Measurements from ENCODE around the gene RHOBTB3.
"Not testable (repeated sequence)": the region's sequence is repeated elsewhere in the genome, so short reads cannot be mapped to it uniquely, and the experiment has no call there.

RHOBTB3 gene

DNA sequence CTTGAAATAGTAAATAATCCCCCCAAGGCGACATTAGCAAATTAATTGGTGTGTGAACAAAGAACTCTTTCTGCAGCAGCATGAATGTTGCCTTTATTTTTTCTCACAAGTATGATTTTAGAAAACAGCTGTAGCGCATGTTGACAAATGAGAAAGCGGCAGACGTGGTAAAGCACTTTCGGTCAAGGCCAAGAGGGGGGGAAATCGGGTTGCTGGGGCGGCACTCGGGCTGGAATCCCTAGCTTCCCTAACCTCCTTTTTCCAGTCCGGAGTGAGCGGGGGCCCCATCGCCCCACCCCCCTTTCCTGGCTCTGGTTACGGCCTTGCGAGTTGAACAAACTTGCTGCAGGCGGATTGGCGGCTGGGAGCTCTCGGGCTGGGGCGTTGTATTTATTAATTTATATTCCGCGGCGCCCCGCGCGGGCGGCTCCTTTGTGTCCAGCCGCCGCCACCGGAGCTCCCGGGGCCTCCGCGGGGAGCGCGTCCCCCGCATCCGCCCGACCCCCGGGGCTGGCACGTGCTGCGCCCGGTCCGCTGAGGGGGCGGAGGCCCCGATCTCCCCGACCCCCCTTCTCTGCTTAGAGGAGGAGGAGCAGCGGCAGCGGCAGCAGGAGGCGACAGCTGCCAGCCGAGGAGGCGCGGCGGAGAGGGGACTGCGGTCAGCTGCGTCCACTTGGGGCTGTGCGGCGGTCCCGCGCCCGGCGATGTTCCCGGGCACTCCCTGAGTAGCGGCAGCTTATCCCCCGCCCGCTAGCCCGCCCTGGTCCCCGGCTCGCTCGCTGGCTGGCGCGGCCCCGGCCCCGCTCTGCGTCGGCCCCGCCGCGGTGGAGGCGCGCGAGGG lies at the start of gene RHOBTB3:
Gene RHOBTB3 (plus strand): TSS at position 607 of the 841 bp plus-strand sequence. CDS start 347 bp downstream, outside the sequence.
- peak; percentile 34 for DNase-seq

DNA sequence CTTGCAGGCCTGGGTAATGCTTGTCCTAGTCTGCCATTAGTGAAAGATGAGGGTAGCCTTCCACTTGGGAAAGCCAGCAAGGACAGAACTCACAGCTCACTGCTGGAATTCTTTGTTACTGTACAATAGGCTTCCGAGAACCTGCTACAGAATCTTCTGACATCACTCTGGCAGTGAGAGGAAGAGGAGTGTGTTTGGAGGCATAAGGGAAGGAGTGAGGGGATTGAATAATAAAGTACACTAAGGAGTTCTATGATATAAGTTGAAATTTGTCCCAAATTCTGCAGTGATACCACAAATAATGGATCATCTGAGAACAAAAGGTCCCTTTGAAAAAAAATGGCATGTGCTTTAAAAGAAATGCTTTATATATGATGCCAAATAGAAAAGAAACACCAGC lies 48.2 kb upstream of the RHOBTB3 start, which contains the start of gene SPATA9:
Gene SPATA9 (minus strand): TSS at position 101 of the 400 bp plus-strand sequence. CDS start 137 bp downstream, outside the sequence.
- no peak for DNase-seq

- no peak for DNase-seq
Measured at GRCh38 chr5:95684361-95684760, 46.8 kb upstream of the RHOBTB3 start.

GRCh38 chr5:95686651-95687050 lies 44.5 kb upstream of the RHOBTB3 start:
- no peak for DNase-seq

GRCh38 chr5:95689680-95690079 lies 41.5 kb upstream of the RHOBTB3 start:
- no peak for DNase-seq

DNA sequence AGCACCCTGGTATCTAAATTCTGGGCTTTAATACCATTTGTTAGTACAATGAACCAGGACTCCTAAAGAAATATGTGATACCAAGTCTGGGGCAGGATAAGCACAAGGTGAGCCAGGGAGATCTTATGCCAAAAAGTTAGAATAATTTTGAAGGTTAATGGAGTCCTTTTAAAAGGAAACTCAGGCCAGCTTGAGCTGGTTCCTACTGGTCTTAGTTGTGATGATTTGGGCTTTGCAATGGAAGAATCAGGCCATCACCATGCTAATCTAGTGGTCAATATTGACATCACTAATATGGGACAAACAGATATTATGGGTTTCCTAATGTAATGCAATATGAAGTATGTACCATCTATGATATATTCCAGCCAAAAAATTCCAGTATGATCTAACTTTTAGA lies 40.8 kb upstream of the RHOBTB3 start:
- DNase-seq = no peak

DNA sequence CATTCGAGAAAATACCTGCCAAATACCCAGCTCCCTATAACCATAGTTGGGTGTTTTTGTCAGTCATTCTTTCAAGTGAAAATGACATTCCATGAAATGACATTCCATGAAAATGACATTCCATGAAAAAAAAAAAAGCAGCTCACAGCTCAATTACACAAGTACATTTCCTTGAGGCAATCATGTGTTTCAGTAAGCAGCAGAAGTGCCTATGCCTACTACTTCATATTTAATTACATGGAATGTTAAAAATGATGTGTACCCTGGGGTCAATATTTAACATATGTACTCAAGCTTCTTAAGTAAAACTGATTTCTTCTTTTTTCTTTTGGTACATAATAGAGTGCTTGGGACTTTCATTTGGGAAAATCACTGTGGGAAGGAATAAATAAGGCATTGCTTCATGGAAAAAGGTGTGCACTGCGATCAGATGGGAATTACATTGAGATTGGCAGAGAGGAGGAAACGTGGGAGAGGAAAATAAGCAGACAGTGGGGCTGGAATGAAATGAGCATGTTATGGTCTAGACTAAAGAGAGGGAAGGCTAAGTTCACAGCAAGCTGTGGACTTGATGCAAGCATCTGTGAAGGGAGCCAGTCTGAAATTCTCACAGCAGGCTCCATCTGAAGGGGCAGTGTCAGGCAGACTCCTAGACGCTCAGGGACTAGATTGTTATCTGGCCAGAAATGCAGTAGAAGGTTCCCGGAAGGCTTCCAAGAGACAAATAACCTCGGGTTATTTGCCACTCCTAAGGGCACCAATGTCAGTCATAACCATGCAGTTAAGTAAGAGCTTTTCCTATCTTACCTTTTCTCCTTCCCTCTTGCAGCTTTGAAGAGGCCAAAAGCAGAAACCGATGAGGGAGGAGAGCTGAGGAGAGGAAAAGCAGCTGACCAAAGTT lies 33.1 kb upstream of the RHOBTB3 start:
- DNase-seq = no peak

GRCh38 chr5:95699337-95699736 lies 31.8 kb upstream of the RHOBTB3 start:
- no peak for DNase-seq

DNA sequence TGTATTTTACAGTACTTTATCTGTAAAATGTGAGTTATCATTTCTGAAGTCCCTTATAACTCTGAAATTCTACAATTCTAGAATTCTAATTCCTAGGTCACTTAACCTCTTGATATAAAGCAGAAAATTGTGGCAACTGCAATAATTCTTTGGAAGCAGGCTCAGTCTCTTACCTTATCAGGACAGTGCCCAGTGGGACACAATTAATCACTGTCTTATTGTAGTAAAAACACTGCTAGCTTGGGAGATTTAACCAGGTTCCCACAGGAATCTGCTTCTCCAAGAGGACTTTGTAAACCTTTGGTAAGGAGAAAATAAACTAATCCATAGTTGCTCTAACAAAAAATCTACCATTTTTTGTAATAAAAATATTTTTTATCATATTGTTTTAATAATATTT lies 30.1 kb upstream of the RHOBTB3 start:
- no peak for DNase-seq

DNA sequence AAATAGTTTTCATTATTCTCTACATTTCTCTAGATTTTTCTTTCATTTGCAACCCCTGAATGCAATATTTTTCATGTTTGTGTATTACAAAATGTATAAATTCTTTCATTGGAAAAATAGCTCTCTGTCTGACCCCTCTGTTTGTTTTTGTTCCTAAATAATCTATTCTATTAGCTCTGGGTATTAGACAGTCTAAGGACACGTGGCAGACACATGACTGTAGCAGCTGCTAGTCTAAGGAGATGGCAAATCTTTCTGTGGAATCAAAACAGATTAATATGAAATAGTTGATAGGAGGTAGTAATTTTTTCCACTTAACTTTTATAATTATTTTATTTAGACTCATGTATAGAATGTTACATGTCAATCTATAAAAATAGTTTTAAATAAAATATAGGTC lies 27.0 kb upstream of the RHOBTB3 start:
- DNase-seq = no peak

GRCh38 chr5:95706196-95706595 lies 24.9 kb upstream of the RHOBTB3 start:
- not testable (repeated sequence) for DNase-seq

- DNase-seq = no peak
Measured at GRCh38 chr5:95707055-95707454, 24.1 kb upstream of the RHOBTB3 start.

- DNase-seq = not testable (repeated sequence)
Measured at GRCh38 chr5:95707534-95708188, 23.5 kb upstream of the RHOBTB3 start.

DNA sequence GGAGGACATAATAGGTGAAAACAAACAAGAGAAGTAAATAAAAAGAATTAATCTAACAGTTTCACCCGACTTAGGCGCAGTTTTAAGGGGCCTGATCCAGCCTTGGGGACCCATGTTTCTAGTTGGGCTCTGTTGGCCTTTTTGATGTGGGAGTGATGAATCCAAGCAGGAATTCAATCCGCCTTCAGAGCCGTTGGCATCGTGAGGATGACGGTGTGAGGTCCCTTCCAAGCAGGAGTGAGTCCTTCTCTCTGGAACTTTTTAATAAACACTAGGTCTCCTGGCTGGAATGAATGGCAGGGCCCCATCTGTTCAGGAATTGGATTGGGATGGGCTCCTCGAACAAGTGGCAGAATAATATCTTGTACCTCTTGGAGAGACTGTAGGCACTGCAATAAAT lies 22.3 kb upstream of the RHOBTB3 start:
- no peak for DNase-seq

GRCh38 chr5:95709967-95710650 lies 21.0 kb upstream of the RHOBTB3 start:
- DNase-seq = no peak

- not testable (repeated sequence) for DNase-seq
Measured at GRCh38 chr5:95710651-95711500, 20.3 kb upstream of the RHOBTB3 start.

DNA sequence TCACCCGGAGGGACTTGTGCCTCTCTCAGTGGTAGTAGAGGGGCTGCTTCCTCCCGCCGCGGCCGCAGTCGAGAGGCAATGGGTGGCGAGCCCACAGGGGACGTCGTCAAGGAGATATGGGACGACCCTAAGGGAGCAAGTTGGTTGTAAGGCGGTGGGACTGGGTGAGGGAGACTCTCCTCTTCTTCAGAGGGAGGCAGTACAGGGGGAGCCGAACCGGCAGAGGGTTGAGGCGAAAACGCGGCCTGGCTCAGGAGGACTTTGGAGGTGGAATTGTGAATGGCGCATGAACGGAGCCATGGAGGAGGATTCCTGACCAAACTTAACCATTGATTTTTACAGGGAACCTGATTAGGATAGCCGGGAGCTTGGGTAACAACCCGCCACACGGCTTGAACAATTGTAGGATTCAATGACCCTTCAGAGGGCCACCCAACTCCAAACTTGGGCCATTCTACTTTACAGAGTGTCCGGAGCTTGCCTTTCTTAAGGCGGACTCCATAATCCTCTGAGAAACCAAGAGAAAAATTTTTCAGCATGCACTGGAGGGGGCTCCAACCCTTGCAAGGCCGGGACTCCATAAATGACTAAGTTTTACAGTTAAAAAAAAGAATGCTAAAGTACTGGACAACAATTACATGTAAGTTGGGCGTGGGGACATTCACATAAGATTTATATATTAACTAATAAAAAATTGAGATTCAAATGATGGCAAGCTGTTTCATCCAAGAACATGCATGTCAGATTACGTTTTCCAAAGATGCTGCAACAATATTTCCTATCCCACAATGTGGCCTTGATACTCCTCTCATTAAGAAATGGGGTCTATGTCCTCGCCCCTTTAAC lies 19.4 kb upstream of the RHOBTB3 start:
- no peak for DNase-seq

DNA sequence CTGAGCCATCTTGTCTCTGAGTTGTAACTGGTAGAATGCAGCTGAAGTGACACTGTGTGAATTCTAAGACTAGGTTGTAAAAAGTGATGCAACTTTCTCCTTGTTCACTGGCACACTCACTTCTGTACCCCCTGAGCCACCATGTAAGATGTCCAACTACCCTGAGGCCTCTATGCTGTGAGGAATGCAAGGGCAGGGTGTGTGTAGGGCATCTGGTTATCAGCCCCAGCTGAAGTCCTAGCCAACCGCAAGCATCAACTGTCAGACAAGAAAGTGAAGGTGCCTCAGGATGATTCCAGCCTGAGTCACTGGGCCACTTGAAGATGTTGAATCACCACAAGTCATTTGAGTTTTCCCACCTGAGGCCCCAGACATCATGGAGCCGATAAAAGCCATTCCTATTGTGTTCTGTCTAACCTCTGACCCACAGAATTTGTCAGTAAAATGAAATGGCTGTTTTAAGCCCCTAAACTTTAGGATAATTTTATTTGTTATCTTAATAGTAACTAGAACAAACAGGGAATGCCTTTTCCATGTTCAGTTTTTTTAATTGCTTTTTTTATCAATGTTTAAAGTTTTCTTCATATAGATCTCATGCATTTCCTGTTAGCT lies 18.7 kb upstream of the RHOBTB3 start:
- peak; percentile 47 for DNase-seq

GRCh38 chr5:95713246-95713645 lies 17.9 kb upstream of the RHOBTB3 start:
- not testable (repeated sequence) for DNase-seq

Data from activated naive CD4-positive, alpha-beta T cell treated with Interleukin-2 at 50 U/mL for 16 hours (primary cell).